Measurements from ENCODE around the gene RBM15.

Gene RBM15

GRCh38 chr1:110375490-110375889 lies 36.3 kb downstream of the RBM15 start:
- no peak for DNase-seq (ENCODE audit: extremely low read depth, low read depth)
- no peak for TF ChIP-seq CTCF (IDR thresholded peaks at IDR 0.05; ENCODE audit: low read depth, low read length)

- DNase-seq (ENCODE audit: extremely low read depth, low read depth) = peak; percentile 79
- no peak for TF ChIP-seq CTCF (IDR thresholded peaks at IDR 0.05; ENCODE audit: low read depth, low read length)
Observed at GRCh38 chr1:110380672-110381283, 41.6 kb downstream of the RBM15 start.

- TF ChIP-seq CTCF (IDR thresholded peaks at IDR 0.05; ENCODE audit: low read depth, low read length) = no peak
- DNase-seq (ENCODE audit: extremely low read depth, low read depth) = no peak
Observed at GRCh38 chr1:110383251-110383990, 44.2 kb downstream of the RBM15 start.

GRCh38 chr1:110384581-110385321 lies 45.6 kb downstream of the RBM15 start:
- DNase-seq (ENCODE audit: extremely low read depth, low read depth) = no peak
- no peak for TF ChIP-seq CTCF (IDR thresholded peaks at IDR 0.05; ENCODE audit: low read depth, low read length)

GRCh38 chr1:110385369-110385768 lies 46.2 kb downstream of the RBM15 start:
- no peak for TF ChIP-seq CTCF (IDR thresholded peaks at IDR 0.05; ENCODE audit: low read depth, low read length)
- DNase-seq (ENCODE audit: extremely low read depth, low read depth) = no peak

- TF ChIP-seq CTCF (IDR thresholded peaks at IDR 0.05; ENCODE audit: low read depth, low read length) = no peak
- no peak for DNase-seq (ENCODE audit: extremely low read depth, low read depth)
Observed at GRCh38 chr1:110387048-110387754, 48.0 kb downstream of the RBM15 start.
